RKO (cell line): Measurements from ENCODE around the gene ZMYM3.
"Not testable (repeated sequence)": the region's sequence is repeated elsewhere in the genome, so short reads cannot be mapped to it uniquely, and the experiment has no call there.

Source experiments
- DNase-seq: peaks from one replicate; pipeline ENCODE4 v3.0.0-alpha.2; 2016; ENCODE audit warnings: low spot score

The ZMYM3 gene

DNA sequence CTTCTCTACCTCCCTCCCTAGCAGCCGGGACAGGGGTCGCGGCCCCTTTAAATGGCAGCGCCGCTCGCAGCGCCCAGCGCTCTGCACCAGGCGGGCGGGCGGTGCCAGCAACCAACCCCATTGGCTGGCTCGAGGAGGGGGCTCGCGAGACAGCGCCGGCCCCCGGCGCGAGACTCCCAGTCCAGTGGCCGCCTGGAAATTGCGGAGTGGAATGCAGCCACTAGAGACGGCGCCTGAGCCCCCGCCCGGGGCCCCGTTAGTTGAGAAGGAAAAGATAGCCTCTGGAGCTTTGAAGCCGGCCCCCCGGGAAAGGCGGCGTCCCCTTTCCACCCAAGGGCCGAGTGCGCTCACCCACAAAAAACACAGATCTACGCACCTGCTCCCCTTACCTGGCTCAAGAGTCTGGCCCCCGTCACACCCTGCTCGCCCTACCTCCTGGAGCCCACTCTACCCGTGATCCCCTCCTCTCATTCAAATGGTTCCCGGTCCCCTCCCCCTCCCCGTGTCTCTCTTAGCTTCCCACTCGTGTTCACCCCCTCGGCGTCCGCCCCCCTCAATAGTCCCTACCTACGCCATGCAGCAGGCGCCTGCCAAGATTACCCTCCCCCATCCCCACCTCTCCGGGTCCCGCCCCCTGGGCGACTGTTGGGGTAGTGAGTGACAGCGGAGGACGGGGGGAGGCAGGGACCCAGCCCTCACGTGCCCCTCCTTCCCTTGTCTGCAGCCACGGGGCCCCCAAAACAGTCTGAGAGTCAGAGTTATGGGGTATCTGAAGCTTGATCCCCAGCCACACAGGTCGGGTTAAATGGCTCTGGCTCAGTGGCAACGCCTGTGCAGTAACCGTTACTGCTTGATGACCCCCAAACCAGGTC, at the start of gene ZMYM3:
ZMYM3 (minus strand) TSS at position 49 of the 872 bp plus-strand sequence. CDS start 885 bp downstream, outside the sequence.
- peak; percentile 85 for DNase-seq

DNA sequence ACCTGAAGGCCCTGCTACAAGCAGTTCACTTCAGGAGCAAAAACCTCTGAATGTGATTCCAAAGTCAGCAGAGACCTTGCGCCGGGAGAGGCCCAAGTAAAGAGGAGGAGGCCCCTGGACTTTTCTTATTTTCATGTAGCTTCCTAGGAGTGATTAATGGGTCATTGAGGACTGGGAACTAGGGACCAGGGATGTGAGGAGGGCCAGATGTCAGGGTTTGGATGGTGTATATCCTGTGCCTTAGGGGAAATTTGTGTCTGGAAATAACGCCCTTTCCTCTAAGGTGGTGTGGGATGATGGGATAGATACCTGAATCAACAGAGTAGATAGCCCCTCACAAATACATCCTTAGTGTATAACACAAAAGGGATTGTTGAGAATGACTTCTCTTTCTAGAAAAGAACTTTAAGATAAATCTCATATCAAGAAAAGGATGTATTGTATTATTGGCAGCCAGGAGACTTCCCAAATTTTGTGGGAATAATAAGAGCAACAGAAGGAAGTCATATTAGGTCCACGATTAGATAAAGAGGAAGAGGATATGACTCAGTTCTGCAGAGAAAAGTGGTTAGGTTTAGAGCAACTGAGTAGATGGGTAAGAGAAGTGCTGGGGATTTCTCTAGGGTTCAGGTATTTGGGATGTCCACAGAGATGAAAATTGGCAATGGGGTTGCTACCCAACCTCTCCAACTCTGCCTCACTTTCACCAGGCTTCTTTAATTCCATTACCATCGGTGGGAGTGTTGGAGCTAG, 48.7 kb upstream of the ZMYM3 start:
- no peak for DNase-seq

GRCh38 chrX:71301195-71301924, 47.4 kb upstream of the ZMYM3 start, which contains the start of gene ITGB1BP2:
TSS of gene ITGB1BP2 (plus strand) at chrX:71301750. CDS start at chrX:71301807, 57 bp downstream.
- no peak for DNase-seq

DNA sequence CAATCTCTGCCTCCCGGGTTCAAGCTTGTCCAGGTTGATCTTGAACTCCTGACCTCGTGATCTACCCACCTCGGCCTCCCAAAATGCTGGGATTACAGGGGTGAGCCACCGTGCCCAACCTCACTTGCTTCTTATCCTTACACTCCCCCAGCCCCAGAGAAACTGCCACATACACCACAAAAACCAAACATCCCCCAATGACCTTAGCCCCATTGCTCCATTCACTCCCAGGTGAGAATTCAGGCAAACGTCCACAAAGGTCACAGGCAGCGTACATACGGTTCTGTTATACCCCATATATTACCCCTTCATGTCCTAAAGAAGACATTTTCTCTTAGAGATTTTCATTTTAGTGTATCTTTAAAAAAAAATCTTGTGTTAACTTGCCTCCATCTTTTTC, 46.6 kb upstream of the ZMYM3 start:
- DNase-seq = not testable (repeated sequence)

DNA sequence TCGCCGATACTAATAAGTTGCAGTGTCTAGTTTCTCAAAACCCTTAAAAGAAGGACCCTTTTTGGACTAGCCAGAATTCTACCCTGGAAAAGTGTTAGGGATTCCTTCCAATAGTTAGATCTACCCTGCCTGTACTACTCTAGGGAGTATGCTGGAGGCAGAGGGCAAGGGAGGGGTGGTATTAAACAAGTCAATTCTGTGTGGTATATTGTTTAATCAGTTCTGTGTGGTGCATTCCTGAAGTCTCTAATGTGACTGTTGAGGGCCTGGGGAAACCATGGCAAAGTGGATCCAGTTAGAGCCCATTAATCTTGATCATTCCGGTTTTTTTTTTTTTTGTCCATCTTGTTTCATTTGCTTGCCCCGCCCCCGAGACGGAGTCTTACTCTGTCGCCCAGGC, 46.1 kb upstream of the ZMYM3 start:
- DNase-seq = not testable (repeated sequence)

DNA sequence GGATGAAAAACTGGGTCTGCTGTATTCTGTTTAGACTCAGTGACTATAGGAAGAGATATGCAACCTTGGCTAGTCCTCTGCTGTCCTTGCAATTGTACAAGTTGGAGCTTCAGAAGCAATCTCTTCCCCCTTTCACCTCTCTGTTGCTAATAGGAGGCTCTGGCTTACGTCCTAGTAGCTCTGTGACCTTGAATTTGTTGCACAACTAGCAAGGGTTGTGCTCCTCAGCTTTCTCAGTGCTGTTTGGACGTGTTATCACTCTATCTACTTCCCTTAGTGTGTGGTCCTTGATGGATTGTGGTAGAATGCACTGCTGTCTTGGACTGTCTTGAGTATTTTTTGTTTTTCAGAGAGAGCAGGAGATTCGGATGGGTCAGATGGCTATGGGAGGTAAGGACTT, 44.2 kb upstream of the ZMYM3 start:
- no peak for DNase-seq

DNA sequence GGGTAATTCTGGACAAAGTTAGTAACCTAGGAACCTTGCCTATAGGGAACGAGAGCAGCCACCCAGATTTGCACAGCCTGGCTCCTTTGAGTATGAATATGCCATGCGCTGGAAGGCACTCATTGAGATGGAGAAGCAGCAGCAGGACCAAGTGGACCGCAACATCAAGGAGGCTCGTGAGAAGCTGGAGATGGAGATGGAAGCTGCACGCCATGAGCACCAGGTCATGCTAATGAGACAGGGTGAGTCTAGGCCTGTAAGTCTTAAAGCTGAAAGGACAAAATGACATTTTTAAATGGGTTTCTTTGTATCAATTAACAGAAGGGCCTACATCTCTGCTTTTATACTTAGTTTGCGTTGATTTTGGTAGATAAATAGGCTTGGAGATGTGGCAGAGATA, 42.9 kb upstream of the ZMYM3 start:
- DNase-seq = no peak

DNA sequence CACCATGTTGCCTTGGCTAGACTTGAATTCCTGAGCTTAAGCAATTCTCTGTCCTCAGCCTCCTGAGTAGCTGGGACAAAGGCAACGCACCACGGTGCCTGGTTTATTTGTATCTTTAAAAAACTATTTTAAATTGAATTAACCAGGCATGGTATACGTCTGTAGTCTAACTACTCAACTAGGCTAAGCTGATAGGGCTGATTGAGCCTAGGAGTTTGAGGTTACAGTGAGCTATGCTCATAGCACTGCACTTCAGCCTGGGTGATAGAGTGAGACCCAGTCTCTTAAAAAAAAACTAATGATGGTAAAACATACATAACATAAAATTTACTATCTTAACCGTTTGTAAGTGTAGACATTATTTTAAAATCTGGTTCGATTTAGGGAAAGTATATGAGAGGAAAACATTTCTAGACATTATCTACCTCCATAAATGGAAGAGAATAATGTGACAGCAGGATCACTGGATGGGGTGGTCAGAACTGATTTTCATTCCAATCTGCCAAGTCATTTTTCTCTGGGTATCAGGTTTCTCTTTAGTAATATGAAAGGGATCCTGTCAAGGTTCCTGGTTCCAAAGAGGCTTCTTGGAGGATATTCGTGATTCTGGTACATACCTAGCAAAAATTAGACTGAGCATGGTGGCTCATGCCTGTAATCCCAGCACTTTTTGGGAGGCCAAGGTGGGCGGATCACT, 38.9 kb upstream of the ZMYM3 start:
- DNase-seq = no peak

DNA sequence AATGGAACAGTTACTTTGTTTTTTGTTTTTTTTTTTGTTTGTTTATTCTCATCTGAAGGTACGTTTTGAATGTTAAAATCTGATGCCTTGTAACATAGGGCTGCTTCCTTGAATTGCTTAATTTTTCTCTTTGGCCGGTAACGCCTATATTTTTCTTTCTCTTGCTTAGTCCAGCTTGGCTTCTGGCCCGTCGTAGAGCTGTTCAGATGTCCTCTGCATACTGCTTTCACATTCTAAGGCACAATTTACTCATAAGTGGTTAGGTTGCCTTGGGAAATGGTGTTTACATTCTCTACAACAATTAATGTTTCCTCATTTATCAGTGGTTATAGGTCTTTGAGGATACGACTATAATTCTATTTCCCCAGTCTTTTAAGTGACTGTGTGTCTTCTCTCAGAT, 37.4 kb upstream of the ZMYM3 start:
- DNase-seq = no peak

- no peak for DNase-seq
Measured at GRCh38 chrX:71285929-71286328, 32.0 kb upstream of the ZMYM3 start.

DNA sequence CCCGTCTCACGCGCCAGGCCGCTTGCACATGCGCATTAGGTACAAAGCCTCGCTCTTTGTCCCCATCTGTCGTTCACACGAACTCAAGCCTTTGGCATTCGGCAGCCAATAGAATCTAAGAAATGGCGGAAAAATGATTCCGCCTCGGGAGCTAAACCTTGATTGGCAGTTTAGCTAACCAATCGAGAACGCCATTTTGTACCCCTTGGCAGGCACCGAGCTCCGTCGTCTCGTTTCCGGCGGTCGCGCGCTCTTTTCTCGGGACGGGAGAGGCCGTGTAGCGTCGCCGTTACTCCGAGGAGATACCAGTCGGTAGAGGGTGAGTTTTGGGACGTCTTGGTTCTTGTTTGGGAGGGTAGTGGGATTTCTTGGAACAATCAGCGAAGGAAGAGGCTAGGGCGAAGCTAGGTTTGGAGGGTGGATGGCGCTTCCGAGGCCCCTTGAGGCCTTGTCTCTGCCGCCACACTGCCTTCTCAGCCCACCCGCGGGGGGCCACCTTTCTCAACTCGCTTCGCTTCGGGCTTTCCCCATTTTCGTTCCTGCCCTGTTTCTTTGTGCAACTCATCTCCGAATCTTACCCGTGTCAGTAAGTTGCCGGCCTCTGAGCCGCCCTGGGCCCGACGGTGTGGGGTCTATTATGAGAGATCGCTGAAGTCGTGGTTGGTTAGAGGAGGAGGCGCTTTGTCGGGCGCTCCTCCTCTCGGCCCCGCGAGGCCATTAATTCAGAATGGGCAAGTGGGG, 29.6 kb upstream of the ZMYM3 start, which contains the start of gene NONO:
NONO (plus strand) TSS at position 233 of the 741 bp plus-strand sequence. CDS start 7,003 bp downstream, outside the sequence.
- peak; percentile 97 for DNase-seq

GRCh38 chrX:71282514-71283402, 28.8 kb upstream of the ZMYM3 start:
- DNase-seq = peak; percentile 81

GRCh38 chrX:71281300-71281699, 27.4 kb upstream of the ZMYM3 start:
- DNase-seq = not testable (repeated sequence)

DNA sequence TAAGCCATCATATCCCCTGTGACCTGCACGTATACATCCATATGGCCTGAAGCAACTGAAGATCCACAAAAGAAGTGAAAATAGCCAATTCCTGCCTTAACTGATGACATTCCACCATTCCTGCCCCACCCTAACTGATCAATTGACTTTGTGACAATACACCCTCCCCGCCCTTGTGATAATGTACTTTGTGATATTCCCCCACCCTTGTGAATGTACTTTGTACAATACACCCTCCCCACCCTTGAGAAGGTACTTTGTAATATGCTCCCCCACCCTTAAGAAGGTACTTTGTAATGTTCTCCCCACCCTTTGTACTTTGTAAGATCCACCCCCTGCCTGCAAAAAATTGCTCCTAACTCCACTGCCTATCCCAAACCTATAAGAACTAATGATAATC, 18.4 kb upstream of the ZMYM3 start:
- DNase-seq = not testable (repeated sequence)

GRCh38 chrX:71269801-71270395, 16.0 kb upstream of the ZMYM3 start:
- no peak for DNase-seq

GRCh38 chrX:71268624-71269023, 14.7 kb upstream of the ZMYM3 start:
- DNase-seq = not testable (repeated sequence)

- no peak for DNase-seq
Measured at GRCh38 chrX:71256856-71257255, 2.9 kb upstream of the ZMYM3 start.

- no peak for DNase-seq
Measured at GRCh38 chrX:71256051-71256450, 2.1 kb upstream of the ZMYM3 start.
